IMR-90 (cell line): ENCODE measurements around the gene GCG. TPM values are rescaled to one million over a fixed set of nuclear protein-coding genes. Genes with fewer than 3 reads are reported as not detected.

Source experiments
- ATAC-seq: fragments of 200-7000 bp; cut with Tn5 transposase; 2 replicates; pipeline ENCODE4 v1.9.1; 2020; ENCODE audit warnings: low read depth, mild to moderate bottlenecking, moderate library complexity
- BruUV-seq: library from RNA; stranded (reverse); fragments of 400-500 nt; replicated peaks from 2 replicates; lab custom pipeline; 2021; lab: Mats Ljungman, UMichigan
- CTCF ChIA-PET: fragments of 300-600 bp; formaldehyde crosslinking; extraction: SDS; loops from one replicate; lab custom pipeline; 2021; ENCODE audit warnings: antibody characterized with exemption; lab: Yijun Ruan, JAX
- POLR2A ChIA-PET: fragments of 300-600 bp; sonication (Branson Sonifier 250); formaldehyde crosslinking; loops from one replicate; lab custom pipeline; 2022; ENCODE audit warnings: antibody characterized with exemption; ENCODE audit not compliant: unreplicated experiment; lab: Charles Lee
- DNase-seq: peaks from one replicate; pipeline ENCODE4 v3.0.0; 2013
- H2AFZ ChIP-seq: replicated peaks from 2 replicates; pipeline ENCODE3; 2013; ENCODE audit warnings: low read length, mild to moderate bottlenecking; ENCODE audit not compliant: poor library complexity
- H2AK5ac ChIP-seq: 2 replicates; pipeline ENCODE4 v1.6.1; 2013; ENCODE audit warnings: low read depth, low read length, inconsistent platforms
- H2AK9ac ChIP-seq: replicated peaks from 2 replicates; pipeline ENCODE3; 2013; ENCODE audit warnings: mild to moderate bottlenecking, low read depth, low read length, moderate library complexity; ENCODE audit not compliant: poor library complexity
- H2BK120ac ChIP-seq: 2 replicates; pipeline ENCODE4 v1.6.1; 2013; ENCODE audit warnings: low read depth, low read length, inconsistent platforms
- H2BK15ac ChIP-seq: 3 replicates; pipeline ENCODE4 v1.6.1; 2013; ENCODE audit warnings: low read depth, low read length, inconsistent platforms
- H2BK20ac ChIP-seq: 2 replicates; pipeline ENCODE4 v1.6.1; 2013; ENCODE audit warnings: low read depth, mild to moderate bottlenecking, inconsistent platforms, low read length, moderate library complexity
- H2BK5ac ChIP-seq: 2 replicates; pipeline ENCODE4 v1.6.1; 2013; ENCODE audit warnings: mild to moderate bottlenecking, low read depth, low read length, inconsistent platforms; ENCODE audit not compliant: poor library complexity, severe bottlenecking
- H3K14ac ChIP-seq: replicated peaks from 2 replicates; pipeline ENCODE4 v1.6.1; 2013; ENCODE audit warnings: low read depth, low read length, inconsistent platforms
- H3K18ac ChIP-seq: 2 replicates; pipeline ENCODE4 v1.6.1; 2013; ENCODE audit warnings: low read depth, low read length, control low read depth
- H3K23ac ChIP-seq: 2 replicates; pipeline ENCODE4 v1.6.1; 2013; ENCODE audit warnings: low read depth, low read length, inconsistent platforms
- H3K27ac ChIP-seq: 2 replicates; pipeline ENCODE4 v1.5.1; 2013; ENCODE audit warnings: mild to moderate bottlenecking, control low read depth, low read length; ENCODE audit not compliant: insufficient read depth
- H3K27me3 ChIP-seq: 2 replicates; pipeline ENCODE4 v1.6.1; 2013; ENCODE audit warnings: low read length; ENCODE audit not compliant: control insufficient read depth, insufficient read depth
- H3K36me3 ChIP-seq: 2 replicates; pipeline ENCODE4 v1.6.1; 2013; ENCODE audit warnings: low read length, mixed read lengths; ENCODE audit not compliant: control insufficient read depth, insufficient read depth
- H3K4ac ChIP-seq: 2 replicates; pipeline ENCODE4 v1.6.1; 2013; ENCODE audit warnings: low read depth, low read length, inconsistent platforms
- H3K4me1 ChIP-seq: 2 replicates; pipeline ENCODE4 v1.6.1; 2013; ENCODE audit warnings: low read length, mixed read lengths; ENCODE audit not compliant: control insufficient read depth, insufficient read depth
- H3K4me2 ChIP-seq: 2 replicates; pipeline ENCODE4 v1.6.1; 2013; ENCODE audit warnings: low read depth, mild to moderate bottlenecking, control low read depth, low read length, moderate library complexity
- H3K4me3 ChIP-seq: 2 replicates; pipeline ENCODE4 v1.5.1; 2013; ENCODE audit warnings: low read depth, mild to moderate bottlenecking, control low read depth, low read length, moderate library complexity; ENCODE audit not compliant: insufficient read depth
- H3K56ac ChIP-seq: 2 replicates; pipeline ENCODE4 v1.6.1; 2013; ENCODE audit warnings: low read length, inconsistent platforms; ENCODE audit not compliant: insufficient read depth; ENCODE audit errors: extremely low read depth
- H3K79me1 ChIP-seq, 2 experiments: 2 replicates each; pipeline ENCODE4 v1.6.1; 2013; ENCODE audit warnings: low read length in 2 of 2, inconsistent platforms in 1 of 2, low read depth in 1 of 2
- H3K9ac ChIP-seq: 2 replicates; pipeline ENCODE4 v1.6.1; 2013; ENCODE audit warnings: low read depth, low read length, control low read depth
- H3K9me1 ChIP-seq: 2 replicates; pipeline ENCODE4 v1.6.1; 2013; ENCODE audit warnings: low read length, inconsistent platforms; ENCODE audit not compliant: insufficient read depth
- H3K9me3 ChIP-seq: 2 replicates; pipeline ENCODE4 v1.6.1; 2013; ENCODE audit warnings: low read length; ENCODE audit not compliant: control insufficient read depth, insufficient read depth
- H4K20me1 ChIP-seq: 2 replicates; pipeline ENCODE4 v1.6.1; 2013; ENCODE audit warnings: low read length, inconsistent platforms; ENCODE audit not compliant: insufficient read depth
- H4K5ac ChIP-seq: 2 replicates; pipeline ENCODE4 v1.6.1; 2013; ENCODE audit warnings: mild to moderate bottlenecking, low read depth, low read length, control low read depth
- H4K8ac ChIP-seq, 2 experiments: 2 replicates each; pipeline ENCODE4 v1.6.1; 2013; ENCODE audit warnings: low read depth in 2 of 2, low read length in 2 of 2, control low read depth in 1 of 2, inconsistent platforms in 1 of 2
- H4K91ac ChIP-seq: 2 replicates; pipeline ENCODE4 v1.6.1; 2013; ENCODE audit warnings: low read depth, low read length, inconsistent platforms; ENCODE audit not compliant: insufficient read depth
- BHLHE40 ChIP-seq: fragments of 150-350 bp; IDR thresholded peaks from 2 replicates; pipeline ENCODE4 v1.6.1; 2016; ENCODE audit warnings: mild to moderate bottlenecking, low read depth, low read length
- CEBPB ChIP-seq: IDR thresholded peaks from 2 replicates; pipeline ENCODE4 v1.6.1; 2012; ENCODE audit warnings: low read depth, low read length, improper control_type of control experiment
- CHD1 ChIP-seq: IDR thresholded peaks from 2 replicates; pipeline ENCODE4 v1.6.1; 2012; ENCODE audit warnings: low read depth, low read length, improper control_type of control experiment
- CTCF ChIP-seq: conservative IDR thresholded peaks from 2 replicates; pipeline ENCODE4 v1.5.1; 2012; ENCODE audit warnings: mild to moderate bottlenecking, low read depth, low read length, improper control_type of control experiment
- ELK1 ChIP-seq: fragments of 150-350 bp; IDR thresholded peaks from 2 replicates; pipeline ENCODE4 v1.6.1; 2016; ENCODE audit warnings: low read depth, mild to moderate bottlenecking, low read length, moderate library complexity, borderline replicate concordance
- FOS ChIP-seq: fragments of 150-350 bp; IDR thresholded peaks from 2 replicates; pipeline ENCODE4 v1.6.1; 2016; ENCODE audit warnings: low read depth, low read length
- MAFK ChIP-seq: IDR thresholded peaks from 2 replicates; pipeline ENCODE4 v1.6.1; 2012; ENCODE audit warnings: low read depth, low read length, improper control_type of control experiment
- MAZ ChIP-seq: IDR thresholded peaks from 2 replicates; pipeline ENCODE4 v1.6.1; 2012; ENCODE audit warnings: low read depth, mild to moderate bottlenecking, low read length, improper control_type of control experiment, moderate library complexity, borderline replicate concordance
- MXI1 ChIP-seq: IDR thresholded peaks from 2 replicates; pipeline ENCODE4 v1.6.1; 2012; ENCODE audit warnings: low read depth, mild to moderate bottlenecking, low read length, moderate library complexity, borderline replicate concordance
- NFE2L2 ChIP-seq: fragments of 150-350 bp; IDR thresholded peaks from 2 replicates; pipeline ENCODE4 v1.6.1; 2016; ENCODE audit warnings: low read depth, mild to moderate bottlenecking, low read length
- POLR2A ChIP-seq: IDR thresholded peaks from 2 replicates; pipeline ENCODE4 v1.6.1; 2012; ENCODE audit warnings: mild to moderate bottlenecking, low read depth, low read length
- RAD21 ChIP-seq: IDR thresholded peaks from 2 replicates; pipeline ENCODE4 v1.6.1; 2012; ENCODE audit warnings: low read length, improper control_type of control experiment
- RCOR1 ChIP-seq: IDR thresholded peaks from 2 replicates; pipeline ENCODE4 v1.6.1; 2012; ENCODE audit warnings: mild to moderate bottlenecking, low read length, improper control_type of control experiment; ENCODE audit not compliant: insufficient replicate concordance
- RFX5 ChIP-seq: IDR thresholded peaks from 2 replicates; pipeline ENCODE4 v1.8.0; 2012; ENCODE audit warnings: low read depth, mild to moderate bottlenecking, low read length, moderate library complexity
- SMC3 ChIP-seq: fragments of 150-350 bp; IDR thresholded peaks from 2 replicates; pipeline ENCODE4 v1.6.1; 2016; ENCODE audit warnings: low read depth, mild to moderate bottlenecking, antibody characterized with exemption, low read length, moderate library complexity
- USF2 ChIP-seq: fragments of 150-350 bp; IDR thresholded peaks from 2 replicates; pipeline ENCODE4 v1.6.1; 2017; ENCODE audit warnings: mild to moderate bottlenecking, antibody characterized with exemption, low read length, low read depth
- WGBS, 2 experiments: methylation state at CpG; one replicate each; pipeline versions ENCODE4 v1.1.5 to v1.1.7; 2013; ENCODE audit warnings: missing lambda C conversion rate in 2 of 2; ENCODE audit not compliant: insufficient read length in 1 of 2; ENCODE audit errors: extremely low coverage in 2 of 2; 5-methylcytosine and 5-hydroxymethylcytosine counted together
- dilution Hi-C: fragments of 300-500 bp; cut with HindIII; formaldehyde crosslinking; loops from one replicate; pipeline ENCODE4 v1.14.3; 2018; ENCODE audit warnings: low sequenced_read_pairs; ENCODE audit not compliant: unreplicated experiment
- in situ Hi-C: fragments of 300-500 bp; cut with MboI; formaldehyde crosslinking; loops from 3 replicates; pipeline ENCODE4 v1.14.3; 2019; ENCODE audit warnings: low sequenced_read_pairs, inconsistent platforms, mixed read lengths
- intact Hi-C: fragments of 100-400 bp; cut with micrococcal nuclease; formaldehyde crosslinking; loops from 2 replicates; pipeline ENCODE4 v1.10.0; 2022
- polyA plus RNA-seq, 3 experiments: library from polyadenylated mRNA; depleted of rRNA; stranded (reverse); fragments of >200 nt; gene quantifications; 2 replicates each; pipeline ENCODE4 v1.2.3, GENCODE V29; 2012; ENCODE audit warnings: low replicate concordance in 1 of 3
- total RNA-seq: library from RNA; depleted of rRNA; stranded (reverse); fragments of >200 nt; gene quantifications from 2 replicates; pipeline ENCODE4 v1.2.3, GENCODE V29; 2012

GCG gene
- total and polyA plus RNA-seq, 2 of the 4 experiments (the other 2 are of a cell fraction): not detected

- no peak overlapping the region for H3K4ac ChIP-seq
- no peak overlapping the region for H2AFZ ChIP-seq
- no peaks in the 10 kb centered on the region for H3K36me3 ChIP-seq
- no peak overlapping the region for H3K23ac ChIP-seq
- H4K20me1 ChIP-seq: no peaks in the 10 kb centered on the region
- ChIA-PET POLR2A (no interaction called here), CTCF (interaction anchor here (0.6 to 3.6 kb wide), 6 partner anchors 93 to 540 kb away, joined by 3 to 21 read pairs (median 4); no protein-coding TSS in a partner anchor)
- H4K91ac ChIP-seq: no peak overlapping the region
- dilution Hi-C loops (no loop called here), in situ Hi-C loops (loop anchor here (5.0 to 10.0 kb wide), 2 partner anchors 122 to 539 kb away; no protein-coding TSS in a partner anchor), intact Hi-C loops (loop anchor here (10.0 kb wide), 1 partner anchor 702 kb away; no protein-coding TSS in a partner anchor)
- BruUV-seq: no TSS peak
- no peak overlapping the region for H3K14ac ChIP-seq
- no peak for TF ChIP-seq BHLHE40
- no peak for TF ChIP-seq CHD1
- TF ChIP-seq RFX5: no peak
- TF ChIP-seq RCOR1: no peak
- TF ChIP-seq SMC3: no peak
- no peak for TF ChIP-seq RAD21
- no peak for TF ChIP-seq MXI1
- no peak for TF ChIP-seq USF2
- TF ChIP-seq MAFK: no peak
- no peak for TF ChIP-seq POLR2A
- no peak for TF ChIP-seq ELK1
- no peak for TF ChIP-seq CEBPB
- no peak for TF ChIP-seq FOS
- TF ChIP-seq CTCF: no peak
- TF ChIP-seq MAZ: no peak
- TF ChIP-seq NFE2L2: no peak
- no peak overlapping the region for H2BK15ac ChIP-seq
- H2AK5ac ChIP-seq: no peak overlapping the region
- no peaks in the 10 kb centered on the region for H3K79me1 ChIP-seq
- no CpG with 5 or more reads among the region's 2 CpGs for WGBS, 2 experiments
- no peak overlapping the region for H3K27ac ChIP-seq
- H3K9me1 ChIP-seq: no peaks in the 10 kb centered on the region
- H3K56ac ChIP-seq: no peak overlapping the region
- peaks cover 2% of the 10 kb centered on the region; the same call in 1 of the 2 replicates for H3K27me3 ChIP-seq
- no peak overlapping the region for H4K8ac ChIP-seq
- H2BK20ac ChIP-seq: no peak overlapping the region
- no peak overlapping the region for H2BK120ac ChIP-seq
- H3K9me3 ChIP-seq: no peaks in the 10 kb centered on the region
- H3K9ac ChIP-seq: no peak overlapping the region
- ATAC-seq (no peak), DNase-seq (no peak)
- H3K4me1 ChIP-seq: peaks cover 5% of the 10 kb centered on the region; the same call in 1 of the 2 replicates
- no peak overlapping the region for H3K4me2 ChIP-seq
- no peak overlapping the region for H4K5ac ChIP-seq
- H2AK9ac ChIP-seq: no peak overlapping the region
- H2BK5ac ChIP-seq: no peak overlapping the region
- H3K4me3 ChIP-seq: no peak overlapping the region
- no peak overlapping the region for H3K18ac ChIP-seq
Measured at GRCh38 chr2:162126527-162126926, 25.5 kb downstream of the GCG start.
